ENCODE measurements around the gene CAMTA1. TPM values are rescaled to one million over a fixed set of nuclear protein-coding genes. Genes with fewer than 3 reads are reported as not detected.

Gene CAMTA1
- total RNA-seq, 1 experiment from 2014 or later, result 50.3 TPM

DNA sequence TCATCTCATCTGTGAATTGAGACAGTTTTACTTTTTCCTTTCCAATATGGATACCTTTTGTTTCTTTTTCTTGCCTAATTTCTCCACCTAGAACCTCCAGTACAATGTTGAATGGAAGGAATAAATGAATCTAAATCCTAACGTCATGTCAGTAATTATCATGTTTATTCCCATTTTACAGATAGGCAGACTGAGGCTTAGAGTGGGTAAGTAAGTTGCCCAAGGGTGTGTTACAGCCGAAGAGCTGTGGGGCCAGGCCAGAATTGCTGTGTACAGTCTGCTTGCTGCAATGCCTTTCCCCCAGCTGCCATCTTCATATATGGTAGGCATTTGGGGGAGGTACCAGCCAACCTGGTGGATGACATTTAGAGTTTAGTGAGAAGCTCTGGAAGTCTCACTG lies 162.7 kb downstream of the CAMTA1 start:
- no peaks in the 10 kb centered on the region for H3K4me1 Mint-ChIP-seq (ENCODE audit: low read depth, unreplicated experiment)
- no peak overlapping the region for H3K27ac Mint-ChIP-seq (ENCODE audit: unreplicated experiment)
- no TSS peak for BruUV-seq (replicated peaks)
- TF ChIP-seq, protein P1, sequence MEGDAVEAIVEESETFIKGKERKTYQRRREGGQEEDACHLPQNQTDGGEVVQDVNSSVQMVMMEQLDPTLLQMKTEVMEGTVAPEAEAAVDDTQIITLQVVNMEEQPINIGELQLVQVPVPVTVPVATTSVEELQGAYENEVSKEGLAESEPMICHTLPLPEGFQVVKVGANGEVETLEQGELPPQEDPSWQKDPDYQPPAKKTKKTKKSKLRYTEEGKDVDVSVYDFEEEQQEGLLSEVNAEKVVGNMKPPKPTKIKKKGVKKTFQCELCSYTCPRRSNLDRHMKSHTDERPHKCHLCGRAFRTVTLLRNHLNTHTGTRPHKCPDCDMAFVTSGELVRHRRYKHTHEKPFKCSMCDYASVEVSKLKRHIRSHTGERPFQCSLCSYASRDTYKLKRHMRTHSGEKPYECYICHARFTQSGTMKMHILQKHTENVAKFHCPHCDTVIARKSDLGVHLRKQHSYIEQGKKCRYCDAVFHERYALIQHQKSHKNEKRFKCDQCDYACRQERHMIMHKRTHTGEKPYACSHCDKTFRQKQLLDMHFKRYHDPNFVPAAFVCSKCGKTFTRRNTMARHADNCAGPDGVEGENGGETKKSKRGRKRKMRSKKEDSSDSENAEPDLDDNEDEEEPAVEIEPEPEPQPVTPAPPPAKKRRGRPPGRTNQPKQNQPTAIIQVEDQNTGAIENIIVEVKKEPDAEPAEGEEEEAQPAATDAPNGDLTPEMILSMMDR (IDR thresholded peaks at IDR 0.05; ENCODE audit: unreplicated experiment), result no peak
- no peaks in the 10 kb centered on the region for H3K9me3 Mint-ChIP-seq (ENCODE audit: low read depth, unreplicated experiment)
- H3K36me3 Mint-ChIP-seq (ENCODE audit: insufficient read depth, unreplicated experiment), result no peaks in the 10 kb centered on the region
- intact Hi-C loops (cut with micrococcal nuclease; ENCODE audit: unreplicated experiment), result no loop called here
- no peak for DNase-seq
- no peak overlapping the region for H3K4me3 Mint-ChIP-seq (ENCODE audit: low read depth, unreplicated experiment)
- H3K27me3 Mint-ChIP-seq (ENCODE audit: unreplicated experiment), result peaks cover 10% of the 10 kb centered on the region
- CTCF ChIA-PET, result no interaction called here

DNA sequence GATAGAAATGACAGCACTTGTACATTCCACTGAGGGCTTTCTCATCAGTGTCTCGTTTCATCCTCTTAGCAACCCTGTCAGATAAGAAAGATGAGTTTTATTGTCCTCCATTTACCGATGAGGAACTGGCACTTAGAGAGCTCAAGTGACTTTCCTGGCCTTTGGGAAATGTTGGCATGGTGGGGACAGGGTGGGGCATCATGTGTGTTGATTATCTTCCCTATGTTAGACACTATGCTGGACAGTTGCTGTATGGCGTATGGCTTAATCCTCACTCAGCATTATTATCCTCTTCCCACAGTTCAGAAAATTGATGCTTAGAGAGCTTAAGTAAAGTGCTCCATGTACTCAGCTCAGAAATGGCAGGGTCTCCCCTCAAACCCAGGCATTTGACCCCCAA lies 163.2 kb downstream of the CAMTA1 start:
- H3K9me3 Mint-ChIP-seq (ENCODE audit: low read depth, unreplicated experiment), result no peaks in the 10 kb centered on the region
- TF ChIP-seq, protein P1 (IDR thresholded peaks at IDR 0.05; ENCODE audit: unreplicated experiment), result no peak
- DNase-seq, result no peak
- H3K36me3 Mint-ChIP-seq (ENCODE audit: insufficient read depth, unreplicated experiment), result no peaks in the 10 kb centered on the region
- H3K4me3 Mint-ChIP-seq (ENCODE audit: low read depth, unreplicated experiment), result no peak overlapping the region
- no TSS peak for BruUV-seq (replicated peaks)
- H3K27ac Mint-ChIP-seq (ENCODE audit: unreplicated experiment), result no peak overlapping the region
- peaks cover 10% of the 10 kb centered on the region for H3K27me3 Mint-ChIP-seq (ENCODE audit: unreplicated experiment)
- CTCF ChIA-PET, result no interaction called here
- intact Hi-C loops (cut with micrococcal nuclease; ENCODE audit: unreplicated experiment), result no loop called here
- no peaks in the 10 kb centered on the region for H3K4me1 Mint-ChIP-seq (ENCODE audit: low read depth, unreplicated experiment)

DNA sequence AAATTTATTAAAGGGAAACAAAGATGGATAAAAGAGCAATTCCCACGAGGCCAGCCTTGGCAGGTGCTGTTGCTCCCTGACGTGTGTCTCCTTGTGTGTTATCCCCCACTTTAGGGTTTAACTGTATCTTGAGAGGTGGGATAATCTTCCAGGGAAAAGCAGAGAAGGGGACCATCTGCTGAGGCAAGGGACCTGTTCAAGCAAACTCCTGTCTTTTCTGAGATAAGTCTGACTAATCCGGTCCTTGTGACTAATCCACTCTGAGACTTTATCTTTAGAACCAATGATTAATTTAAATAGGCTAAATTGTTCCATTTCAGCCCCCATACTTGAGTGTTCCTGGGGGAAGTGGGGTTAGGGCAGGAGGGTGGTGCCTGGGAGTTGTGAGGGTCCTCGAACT lies 163.6 kb downstream of the CAMTA1 start:
- Mint-ChIP-seq H3K36me3 (ENCODE audit: insufficient read depth, unreplicated experiment) (no peaks in the 10 kb centered on the region), H3K4me3 (ENCODE audit: low read depth, unreplicated experiment) (no peak overlapping the region), H3K4me1 (ENCODE audit: low read depth, unreplicated experiment) (no peaks in the 10 kb centered on the region), H3K27me3 (ENCODE audit: unreplicated experiment) (peaks cover 10% of the 10 kb centered on the region), H3K27ac (ENCODE audit: unreplicated experiment) (no peak overlapping the region), H3K9me3 (ENCODE audit: low read depth, unreplicated experiment) (no peaks in the 10 kb centered on the region)
- TF ChIP-seq, protein P1 (IDR thresholded peaks at IDR 0.05; ENCODE audit: unreplicated experiment), result no peak
- BruUV-seq (replicated peaks), result no TSS peak
- CTCF ChIA-PET, result no interaction called here
- intact Hi-C loops (cut with micrococcal nuclease; ENCODE audit: unreplicated experiment), result no loop called here
- DNase-seq, result no peak

DNA sequence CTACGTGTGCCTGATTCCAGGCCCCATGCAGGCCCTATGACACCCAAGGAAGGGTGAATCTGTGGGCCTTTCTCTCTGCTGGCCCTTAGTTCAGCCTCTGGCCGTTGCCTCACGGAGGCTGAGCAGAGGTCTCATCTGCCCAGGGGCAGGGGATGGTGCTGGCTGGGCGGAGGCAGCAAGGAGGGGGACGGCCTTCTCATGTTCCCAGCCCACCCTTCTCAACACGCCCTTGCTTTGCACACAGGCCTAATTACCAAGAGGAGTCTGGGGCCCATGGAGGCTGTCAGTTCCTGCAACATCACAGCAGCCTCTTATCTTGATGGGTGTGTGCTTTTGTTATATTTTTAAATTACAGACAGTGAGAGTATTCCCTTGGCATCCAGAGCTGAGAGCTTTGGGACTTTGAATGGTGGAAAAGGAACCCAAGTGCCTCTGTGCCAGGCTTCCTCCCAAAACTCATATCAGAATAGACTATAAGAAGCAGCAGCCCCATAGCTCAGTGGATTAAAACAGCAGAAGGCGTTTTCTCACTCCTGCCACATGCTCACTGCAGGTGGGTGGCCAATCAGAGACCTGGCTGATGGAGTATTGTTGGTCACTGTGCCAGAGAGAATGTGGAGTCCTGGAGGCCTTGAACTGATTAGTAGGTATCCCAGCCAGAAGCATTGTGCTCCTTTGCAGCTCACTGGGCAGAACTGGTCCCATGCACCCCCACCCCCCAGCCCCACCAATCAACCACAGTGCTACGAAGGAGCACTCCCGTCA lies 164.9 kb downstream of the CAMTA1 start:
- intact Hi-C loops (cut with micrococcal nuclease; ENCODE audit: unreplicated experiment), result no loop called here
- Mint-ChIP-seq H3K27me3 (ENCODE audit: unreplicated experiment) (peaks cover 10% of the 10 kb centered on the region), H3K9me3 (ENCODE audit: low read depth, unreplicated experiment) (no peaks in the 10 kb centered on the region), H3K4me1 (ENCODE audit: low read depth, unreplicated experiment) (no peaks in the 10 kb centered on the region), H3K36me3 (ENCODE audit: insufficient read depth, unreplicated experiment) (no peaks in the 10 kb centered on the region), H3K4me3 (ENCODE audit: low read depth, unreplicated experiment) (no peak overlapping the region), H3K27ac (ENCODE audit: unreplicated experiment) (no peak overlapping the region)
- DNase-seq, result no peak
- TF ChIP-seq, protein P1 (IDR thresholded peaks at IDR 0.05; ENCODE audit: unreplicated experiment), result no peak
- CTCF ChIA-PET, result interaction anchor here (0.6 kb wide), 1 partner anchor 138 kb away, joined by 4 read pairs; no protein-coding TSS in a partner anchor
- BruUV-seq (replicated peaks), result no TSS peak
